GM12892 (cell line): Measurements from ENCODE around the gene ALPP.

ENCODE experiments used
- DNase-seq: peaks from one replicate; pipeline ENCODE4 v3.0.0; 2011; ENCODE audit not compliant: insufficient read length
- FAIRE-seq: peaks from 2 replicates; lab custom pipeline; 2011; peaks lifted over from hg19 to GRCh38; lab: Jason Lieb, UNC
- POLR2A ChIP-seq: IDR thresholded peaks from 2 replicates; pipeline ENCODE4 v1.6.1; 2011; ENCODE audit warnings: low read depth, low read length, control low read depth
- POLR2AphosphoS5 ChIP-seq: IDR thresholded peaks from 2 replicates; pipeline ENCODE4 v1.6.1; 2011; ENCODE audit warnings: low read depth, low read length, control low read depth
- TAF1 ChIP-seq: IDR thresholded peaks from 2 replicates; pipeline ENCODE4 v1.6.1; 2011; ENCODE audit warnings: low read depth, mild to moderate bottlenecking, control low read depth, low read length, borderline replicate concordance

The ALPP gene

DNA sequence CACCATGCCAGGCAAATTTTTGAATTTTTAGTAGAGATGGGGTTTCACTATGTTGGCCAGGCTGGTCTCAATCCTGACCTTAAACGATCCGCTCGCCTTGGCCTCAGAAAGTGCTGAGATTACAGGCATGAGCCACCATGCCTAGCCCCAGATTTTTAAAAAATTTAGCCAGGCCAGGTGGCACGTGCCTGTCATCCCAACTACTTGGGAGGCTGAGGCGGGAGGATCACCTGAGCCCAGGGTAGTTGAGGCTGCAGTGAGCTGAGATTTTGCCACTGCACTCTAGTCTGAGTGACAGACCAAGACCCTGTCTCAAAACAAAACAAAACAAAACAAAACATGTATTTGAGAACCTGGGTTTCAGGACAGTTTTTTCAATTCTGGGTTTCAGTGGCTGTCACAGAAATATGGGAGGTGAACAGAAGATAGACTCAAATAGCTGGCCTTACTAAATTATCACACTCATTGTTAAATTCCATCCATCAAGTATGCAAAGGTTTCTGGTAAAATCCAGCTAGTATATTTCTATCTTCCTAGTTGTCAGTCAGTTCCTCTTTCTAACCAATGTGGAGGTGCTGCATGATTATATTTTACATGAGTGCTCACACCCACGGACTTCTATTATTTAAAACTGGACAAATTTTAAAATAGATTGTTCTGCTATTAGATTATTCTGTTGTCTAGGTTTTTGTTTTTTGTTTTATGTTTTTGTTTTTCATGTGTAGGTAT lies 33.5 kb downstream of the ALPP start:
- DNase-seq = no peak
- TF ChIP-seq POLR2A (no peak), POLR2AphosphoS5 (no peak), TAF1 (no peak)
- FAIRE-seq = no peak

DNA sequence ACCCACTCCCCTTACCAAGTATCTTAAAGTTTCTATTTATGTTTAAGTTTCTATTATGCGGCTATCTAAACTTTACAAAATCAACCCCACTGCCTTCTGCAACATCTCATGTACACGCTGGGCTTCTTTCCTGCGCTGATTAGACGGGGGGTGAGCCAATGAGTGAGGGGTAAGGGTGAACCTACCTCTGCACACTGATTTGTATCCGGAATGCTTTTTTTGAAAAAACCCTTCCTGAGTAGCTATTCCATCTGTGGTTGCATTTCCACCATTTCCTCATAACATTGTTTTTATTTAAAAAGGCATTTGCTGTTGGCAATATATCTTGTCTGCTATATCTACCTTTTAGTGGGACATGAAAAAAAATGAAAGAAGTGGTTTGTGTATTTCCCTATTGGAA lies 34.4 kb downstream of the ALPP start:
- DNase-seq (no peak), FAIRE-seq (no peak)
- no peak for TF ChIP-seq POLR2A
- no peak for TF ChIP-seq POLR2AphosphoS5
- TF ChIP-seq TAF1 = no peak

DNA sequence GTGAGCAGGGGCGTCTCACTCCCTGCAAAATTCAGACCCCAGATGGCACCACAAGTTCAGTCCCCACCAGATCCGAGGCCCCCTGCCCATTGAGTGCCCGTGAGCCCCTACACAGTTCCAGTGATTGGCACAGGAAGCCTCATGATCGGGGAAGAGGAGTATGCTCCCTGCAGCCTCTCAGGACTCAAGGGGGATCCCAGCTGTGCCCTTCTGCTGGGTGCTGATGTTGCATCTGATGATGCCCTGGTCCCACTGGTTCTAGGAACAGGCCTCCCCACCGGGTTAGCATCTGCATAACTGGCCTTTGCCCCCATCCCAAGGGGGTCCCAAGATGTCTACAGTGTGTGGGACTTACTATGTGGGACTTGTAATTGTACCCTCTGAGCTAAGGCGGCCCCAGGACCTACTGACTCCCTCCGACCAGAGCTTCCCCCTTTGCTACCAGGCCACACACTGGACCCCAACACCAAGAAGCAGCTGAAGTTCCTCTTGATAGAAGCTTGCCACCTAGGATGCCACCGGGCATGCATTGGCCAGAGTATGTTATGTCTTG lies 36.7 kb downstream of the ALPP start:
- TF ChIP-seq POLR2A (no peak), TAF1 (no peak), POLR2AphosphoS5 (no peak)
- no peak for FAIRE-seq
- no peak for DNase-seq

DNA sequence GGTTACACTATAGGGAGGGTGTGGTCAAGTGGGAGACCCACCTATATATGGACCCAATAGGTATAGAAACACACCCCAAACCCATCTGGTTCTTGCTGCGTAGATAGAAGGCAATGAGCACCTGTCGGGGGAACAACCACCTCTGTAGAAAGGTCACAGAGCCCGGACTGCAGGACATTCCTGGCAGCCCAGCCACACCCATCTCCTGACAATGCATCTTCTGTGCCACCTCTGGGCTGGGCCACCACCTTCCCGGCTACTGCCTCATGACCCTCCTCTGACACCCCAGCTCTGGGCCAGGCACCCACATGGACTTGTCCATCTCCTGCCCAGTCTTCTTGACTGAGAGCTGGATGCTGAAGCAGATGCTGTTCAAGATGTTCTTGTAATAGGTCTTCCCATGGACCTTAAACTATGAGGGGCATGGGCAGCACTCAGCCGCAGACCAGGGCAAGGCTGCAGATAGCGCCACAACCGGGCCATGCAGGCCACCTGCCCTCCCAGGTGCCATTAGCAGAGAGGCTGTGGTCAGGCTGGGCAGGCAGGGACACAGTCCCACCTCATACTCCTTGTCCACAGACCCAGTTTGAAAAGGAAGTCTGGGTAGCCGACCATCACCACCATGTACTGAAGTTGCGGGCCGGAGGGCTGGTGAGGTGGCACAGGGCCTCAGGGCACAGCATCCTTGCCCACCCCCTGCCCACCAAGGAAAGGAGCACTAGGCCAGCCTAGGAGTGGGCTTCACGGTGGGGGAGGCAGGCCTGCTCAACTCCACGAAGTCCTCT lies 37.4 kb downstream of the ALPP start:
- FAIRE-seq = no peak
- DNase-seq = no peak
- TF ChIP-seq POLR2A = no peak
- TF ChIP-seq TAF1 = no peak
- TF ChIP-seq POLR2AphosphoS5 = no peak

DNA sequence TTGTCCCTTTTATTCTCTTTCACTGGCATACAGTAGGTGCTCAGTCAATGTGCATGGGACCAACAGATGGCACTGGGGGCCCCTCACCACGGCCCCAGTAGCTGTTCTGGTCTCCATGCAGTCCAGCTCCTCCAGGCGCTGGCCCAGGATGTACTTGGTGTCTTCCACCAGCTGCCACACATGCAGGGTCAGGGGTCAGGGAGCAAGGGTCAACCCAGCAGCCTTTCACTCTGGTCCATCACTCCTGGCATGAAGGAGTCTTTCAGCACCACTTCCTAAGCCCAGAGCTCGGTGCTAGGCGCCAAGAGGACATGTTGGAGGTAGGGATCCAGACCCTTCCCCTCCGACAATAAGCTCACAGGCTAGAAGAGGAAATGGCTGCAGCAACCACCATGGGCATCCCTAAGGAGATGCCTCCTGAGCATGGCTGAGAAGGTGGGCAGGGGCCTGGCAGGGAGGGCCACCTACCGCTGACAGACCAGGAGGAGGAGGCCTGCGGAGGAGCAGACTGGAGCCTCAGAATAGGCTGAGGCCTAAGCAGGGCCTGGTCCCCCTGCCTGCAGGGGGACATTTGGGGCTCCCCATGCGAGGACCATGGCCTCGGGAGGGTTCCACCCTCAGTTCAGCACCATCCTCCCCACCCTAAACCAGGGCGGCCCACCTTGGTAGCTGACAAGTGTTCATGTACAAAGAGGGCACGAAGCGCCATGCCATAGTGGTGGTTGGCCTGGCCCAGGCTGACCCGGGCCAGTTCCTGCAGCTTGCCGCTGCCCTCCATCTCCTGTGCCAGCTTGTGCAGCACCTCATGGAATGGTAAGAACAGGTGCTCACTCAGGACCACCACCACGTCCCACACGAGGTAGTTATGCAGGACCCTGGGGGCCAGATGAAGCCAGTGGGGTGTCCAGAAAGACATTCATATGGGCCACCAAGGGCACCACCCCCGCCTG lies 38.2 kb downstream of the ALPP start:
- TF ChIP-seq TAF1 = no peak
- TF ChIP-seq POLR2AphosphoS5 = no peak
- TF ChIP-seq POLR2A = no peak
- DNase-seq (no peak), FAIRE-seq (no peak)

DNA sequence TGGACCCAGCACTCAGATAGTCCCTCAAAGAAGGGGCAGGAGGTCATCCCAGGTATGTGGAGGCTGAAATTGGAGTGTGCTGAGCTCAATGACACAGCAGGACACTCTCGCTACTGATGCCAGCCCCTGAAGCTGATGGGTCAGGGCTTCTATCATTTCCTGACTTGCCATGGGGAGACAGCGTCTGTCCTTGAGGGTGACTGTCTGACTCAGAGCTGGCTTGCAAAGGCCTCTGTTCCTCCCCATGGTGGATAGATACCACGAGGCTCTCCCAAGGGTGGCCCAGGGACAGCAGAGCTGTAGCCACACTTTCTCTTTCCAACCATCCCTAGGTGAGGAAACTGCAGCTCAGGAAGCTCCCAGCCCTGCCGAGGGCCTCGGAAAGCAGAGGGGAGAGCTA lies 38.9 kb downstream of the ALPP start:
- no peak for DNase-seq
- TF ChIP-seq POLR2A = no peak
- no peak for TF ChIP-seq TAF1
- no peak for TF ChIP-seq POLR2AphosphoS5
- FAIRE-seq = no peak

DNA sequence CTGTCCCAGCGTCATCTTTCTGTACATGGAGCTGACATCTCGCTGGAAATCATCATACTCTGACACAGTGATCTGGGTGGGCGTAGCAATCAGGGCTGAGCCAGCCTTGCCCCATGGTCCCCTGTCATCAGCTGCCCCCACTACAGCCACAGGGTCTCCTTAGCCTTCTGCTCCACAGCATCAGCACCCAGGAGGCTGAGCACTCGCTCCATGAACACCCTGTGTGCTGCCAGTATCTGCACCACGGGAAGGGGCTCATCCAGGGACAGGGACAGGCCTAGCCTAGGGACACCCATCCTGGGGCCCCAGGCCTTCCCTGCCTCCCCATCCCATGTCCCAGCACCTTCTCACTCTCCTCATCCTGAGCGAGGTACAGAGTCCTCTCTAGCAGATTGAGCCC lies 39.5 kb downstream of the ALPP start:
- FAIRE-seq (no peak), DNase-seq (no peak)
- no peak for TF ChIP-seq POLR2AphosphoS5
- TF ChIP-seq POLR2A = no peak
- TF ChIP-seq TAF1 = no peak

DNA sequence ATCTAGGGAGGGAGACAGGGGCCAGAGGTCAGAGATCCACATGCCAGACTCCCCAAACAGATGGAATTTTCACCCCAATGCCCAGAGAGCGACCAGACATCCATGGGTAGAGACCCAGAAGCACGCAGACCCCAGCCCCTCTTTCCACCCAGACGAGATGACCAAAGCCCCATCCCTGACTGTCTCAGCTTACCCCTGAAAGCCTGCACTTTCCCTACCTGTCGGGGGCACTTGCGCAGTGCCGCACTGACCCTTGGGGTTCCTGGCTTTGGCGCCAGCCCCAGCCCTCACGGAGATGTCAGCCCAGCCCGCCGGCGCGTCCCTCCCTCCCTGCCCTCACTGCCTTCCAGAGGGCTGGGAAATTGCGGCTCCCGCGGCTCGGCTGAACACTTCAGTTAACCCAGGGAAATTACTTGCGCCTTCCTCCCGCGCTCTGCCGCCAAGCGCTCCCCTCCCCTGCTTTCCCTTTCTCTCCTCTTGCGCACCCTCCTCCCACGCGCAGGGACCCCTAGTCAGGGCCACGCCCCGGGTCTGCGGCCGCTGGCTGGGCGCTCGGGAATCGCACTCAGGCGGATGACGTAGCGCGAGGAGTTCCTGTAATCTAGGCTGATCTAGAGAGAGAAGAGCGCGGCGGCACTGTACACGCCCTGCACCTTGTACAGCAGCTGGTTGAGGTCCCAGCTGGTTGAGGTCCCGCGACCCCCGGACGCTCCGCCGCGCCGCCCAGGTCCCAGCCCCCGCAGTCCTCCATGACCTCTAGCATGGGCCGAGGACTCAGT lies 40.1 kb downstream of the ALPP start:
- DNase-seq (no peak), FAIRE-seq (no peak)
- TF ChIP-seq POLR2AphosphoS5 = no peak
- no peak for TF ChIP-seq POLR2A
- no peak for TF ChIP-seq TAF1

DNA sequence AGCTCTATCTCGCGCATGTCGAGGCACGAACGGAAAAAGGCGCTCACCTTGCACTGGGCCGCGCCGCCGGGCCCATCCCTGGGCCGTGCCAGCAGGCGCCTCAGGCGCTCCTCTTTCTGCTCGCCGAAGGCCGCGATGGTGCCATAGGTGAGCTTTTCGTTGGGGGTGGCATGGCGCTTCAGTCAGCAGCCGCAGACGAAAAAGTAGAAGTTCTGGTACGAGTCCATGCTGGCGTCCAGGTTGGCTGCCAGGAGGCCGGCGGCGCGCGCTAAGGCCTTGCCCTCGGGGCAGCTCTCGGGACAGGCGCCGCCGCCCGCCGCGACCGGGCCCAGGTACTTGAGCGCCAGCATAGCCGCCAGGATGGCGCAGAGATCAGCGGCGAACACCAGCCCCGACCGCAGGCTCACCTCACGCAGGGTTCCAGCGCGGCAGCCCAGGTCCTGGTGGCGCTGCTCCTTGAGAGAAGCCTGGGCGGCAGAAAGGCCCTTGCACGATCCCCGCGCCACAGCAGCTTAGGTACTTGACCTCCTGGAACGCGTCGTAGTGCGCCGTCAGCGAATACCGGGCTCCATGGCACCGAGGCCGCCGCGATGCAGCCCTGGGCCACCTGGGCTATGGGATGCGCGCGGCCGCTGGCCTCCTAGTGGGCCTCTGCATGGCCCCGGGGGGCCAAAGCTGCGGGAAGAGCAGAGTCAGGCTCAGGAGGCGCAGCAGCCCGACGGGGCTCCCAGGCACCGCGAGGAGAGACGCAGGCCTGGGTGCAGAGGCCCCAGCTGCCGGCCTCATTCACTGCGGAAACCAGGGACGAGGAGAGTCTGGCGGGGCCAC lies 40.9 kb downstream of the ALPP start:
- no peak for FAIRE-seq
- DNase-seq = no peak
- TF ChIP-seq POLR2A (no peak), POLR2AphosphoS5 (no peak), TAF1 (no peak)
